IMR-90 (cell line): ENCODE measurements around the gene ITPKB. TPM values are rescaled to one million over a fixed set of nuclear protein-coding genes. Genes with fewer than 3 reads are reported as not detected.

Experiments used
- ATAC-seq: fragments of 200-7000 bp; cut with Tn5 transposase; 2 replicates; pipeline ENCODE4 v1.9.1; 2020; ENCODE audit warnings: low read depth, mild to moderate bottlenecking, moderate library complexity
- BruUV-seq: library from RNA; stranded (reverse); fragments of 400-500 nt; replicated peaks from 2 replicates; lab custom pipeline; 2021; lab: Mats Ljungman, UMichigan
- CTCF ChIA-PET: fragments of 300-600 bp; formaldehyde crosslinking; extraction: SDS; loops from one replicate; lab custom pipeline; 2021; ENCODE audit warnings: antibody characterized with exemption; lab: Yijun Ruan, JAX
- POLR2A ChIA-PET: fragments of 300-600 bp; sonication (Branson Sonifier 250); formaldehyde crosslinking; loops from one replicate; lab custom pipeline; 2022; ENCODE audit warnings: antibody characterized with exemption; ENCODE audit not compliant: unreplicated experiment; lab: Charles Lee
- DNase-seq: peaks from one replicate; pipeline ENCODE4 v3.0.0; 2013
- H2AFZ ChIP-seq: replicated peaks from 2 replicates; pipeline ENCODE3; 2013; ENCODE audit warnings: low read length, mild to moderate bottlenecking; ENCODE audit not compliant: poor library complexity
- H2AK5ac ChIP-seq: 2 replicates; pipeline ENCODE4 v1.6.1; 2013; ENCODE audit warnings: low read depth, low read length, inconsistent platforms
- H2AK9ac ChIP-seq: replicated peaks from 2 replicates; pipeline ENCODE3; 2013; ENCODE audit warnings: mild to moderate bottlenecking, low read depth, low read length, moderate library complexity; ENCODE audit not compliant: poor library complexity
- H2BK120ac ChIP-seq: 2 replicates; pipeline ENCODE4 v1.6.1; 2013; ENCODE audit warnings: low read depth, low read length, inconsistent platforms
- H2BK15ac ChIP-seq: 3 replicates; pipeline ENCODE4 v1.6.1; 2013; ENCODE audit warnings: low read depth, low read length, inconsistent platforms
- H2BK20ac ChIP-seq: 2 replicates; pipeline ENCODE4 v1.6.1; 2013; ENCODE audit warnings: low read depth, mild to moderate bottlenecking, inconsistent platforms, low read length, moderate library complexity
- H2BK5ac ChIP-seq: 2 replicates; pipeline ENCODE4 v1.6.1; 2013; ENCODE audit warnings: mild to moderate bottlenecking, low read depth, low read length, inconsistent platforms; ENCODE audit not compliant: poor library complexity, severe bottlenecking
- H3K14ac ChIP-seq: replicated peaks from 2 replicates; pipeline ENCODE4 v1.6.1; 2013; ENCODE audit warnings: low read depth, low read length, inconsistent platforms
- H3K18ac ChIP-seq: 2 replicates; pipeline ENCODE4 v1.6.1; 2013; ENCODE audit warnings: low read depth, low read length, control low read depth
- H3K23ac ChIP-seq: 2 replicates; pipeline ENCODE4 v1.6.1; 2013; ENCODE audit warnings: low read depth, low read length, inconsistent platforms
- H3K27ac ChIP-seq: 2 replicates; pipeline ENCODE4 v1.5.1; 2013; ENCODE audit warnings: mild to moderate bottlenecking, control low read depth, low read length; ENCODE audit not compliant: insufficient read depth
- H3K27me3 ChIP-seq: 2 replicates; pipeline ENCODE4 v1.6.1; 2013; ENCODE audit warnings: low read length; ENCODE audit not compliant: control insufficient read depth, insufficient read depth
- H3K36me3 ChIP-seq: 2 replicates; pipeline ENCODE4 v1.6.1; 2013; ENCODE audit warnings: low read length, mixed read lengths; ENCODE audit not compliant: control insufficient read depth, insufficient read depth
- H3K4ac ChIP-seq: 2 replicates; pipeline ENCODE4 v1.6.1; 2013; ENCODE audit warnings: low read depth, low read length, inconsistent platforms
- H3K4me1 ChIP-seq: 2 replicates; pipeline ENCODE4 v1.6.1; 2013; ENCODE audit warnings: low read length, mixed read lengths; ENCODE audit not compliant: control insufficient read depth, insufficient read depth
- H3K4me2 ChIP-seq: 2 replicates; pipeline ENCODE4 v1.6.1; 2013; ENCODE audit warnings: low read depth, mild to moderate bottlenecking, control low read depth, low read length, moderate library complexity
- H3K4me3 ChIP-seq: 2 replicates; pipeline ENCODE4 v1.5.1; 2013; ENCODE audit warnings: low read depth, mild to moderate bottlenecking, control low read depth, low read length, moderate library complexity; ENCODE audit not compliant: insufficient read depth
- H3K56ac ChIP-seq: 2 replicates; pipeline ENCODE4 v1.6.1; 2013; ENCODE audit warnings: low read length, inconsistent platforms; ENCODE audit not compliant: insufficient read depth; ENCODE audit errors: extremely low read depth
- H3K79me1 ChIP-seq, 2 experiments: 2 replicates each; pipeline ENCODE4 v1.6.1; 2013; ENCODE audit warnings: low read length in 2 of 2, inconsistent platforms in 1 of 2, low read depth in 1 of 2
- H3K9ac ChIP-seq: 2 replicates; pipeline ENCODE4 v1.6.1; 2013; ENCODE audit warnings: low read depth, low read length, control low read depth
- H3K9me1 ChIP-seq: 2 replicates; pipeline ENCODE4 v1.6.1; 2013; ENCODE audit warnings: low read length, inconsistent platforms; ENCODE audit not compliant: insufficient read depth
- H3K9me3 ChIP-seq: 2 replicates; pipeline ENCODE4 v1.6.1; 2013; ENCODE audit warnings: low read length; ENCODE audit not compliant: control insufficient read depth, insufficient read depth
- H4K20me1 ChIP-seq: 2 replicates; pipeline ENCODE4 v1.6.1; 2013; ENCODE audit warnings: low read length, inconsistent platforms; ENCODE audit not compliant: insufficient read depth
- H4K5ac ChIP-seq: 2 replicates; pipeline ENCODE4 v1.6.1; 2013; ENCODE audit warnings: mild to moderate bottlenecking, low read depth, low read length, control low read depth
- H4K8ac ChIP-seq, 2 experiments: 2 replicates each; pipeline ENCODE4 v1.6.1; 2013; ENCODE audit warnings: low read depth in 2 of 2, low read length in 2 of 2, control low read depth in 1 of 2, inconsistent platforms in 1 of 2
- H4K91ac ChIP-seq: 2 replicates; pipeline ENCODE4 v1.6.1; 2013; ENCODE audit warnings: low read depth, low read length, inconsistent platforms; ENCODE audit not compliant: insufficient read depth
- CTCF ChIP-seq: conservative IDR thresholded peaks from 2 replicates; pipeline ENCODE4 v1.5.1; 2012; ENCODE audit warnings: mild to moderate bottlenecking, low read depth, low read length, improper control_type of control experiment
- MXI1 ChIP-seq: IDR thresholded peaks from 2 replicates; pipeline ENCODE4 v1.6.1; 2012; ENCODE audit warnings: low read depth, mild to moderate bottlenecking, low read length, moderate library complexity, borderline replicate concordance
- RAD21 ChIP-seq: IDR thresholded peaks from 2 replicates; pipeline ENCODE4 v1.6.1; 2012; ENCODE audit warnings: low read length, improper control_type of control experiment
- RFX5 ChIP-seq: IDR thresholded peaks from 2 replicates; pipeline ENCODE4 v1.8.0; 2012; ENCODE audit warnings: low read depth, mild to moderate bottlenecking, low read length, moderate library complexity
- SMC3 ChIP-seq: fragments of 150-350 bp; IDR thresholded peaks from 2 replicates; pipeline ENCODE4 v1.6.1; 2016; ENCODE audit warnings: low read depth, mild to moderate bottlenecking, antibody characterized with exemption, low read length, moderate library complexity
- USF2 ChIP-seq: fragments of 150-350 bp; IDR thresholded peaks from 2 replicates; pipeline ENCODE4 v1.6.1; 2017; ENCODE audit warnings: mild to moderate bottlenecking, antibody characterized with exemption, low read length, low read depth
- WGBS, 2 experiments: methylation state at CpG; one replicate each; pipeline versions ENCODE4 v1.1.5 to v1.1.7; 2013; ENCODE audit warnings: missing lambda C conversion rate in 2 of 2; ENCODE audit not compliant: insufficient read length in 1 of 2; ENCODE audit errors: extremely low coverage in 2 of 2; 5-methylcytosine and 5-hydroxymethylcytosine counted together
- dilution Hi-C: fragments of 300-500 bp; cut with HindIII; formaldehyde crosslinking; loops from one replicate; pipeline ENCODE4 v1.14.3; 2018; ENCODE audit warnings: low sequenced_read_pairs; ENCODE audit not compliant: unreplicated experiment
- in situ Hi-C: fragments of 300-500 bp; cut with MboI; formaldehyde crosslinking; loops from 3 replicates; pipeline ENCODE4 v1.14.3; 2019; ENCODE audit warnings: low sequenced_read_pairs, inconsistent platforms, mixed read lengths
- intact Hi-C: fragments of 100-400 bp; cut with micrococcal nuclease; formaldehyde crosslinking; loops from 2 replicates; pipeline ENCODE4 v1.10.0; 2022
- polyA plus RNA-seq, 3 experiments: library from polyadenylated mRNA; depleted of rRNA; stranded (reverse); fragments of >200 nt; gene quantifications; 2 replicates each; pipeline ENCODE4 v1.2.3, GENCODE V29; 2012; ENCODE audit warnings: low replicate concordance in 1 of 3
- total RNA-seq: library from RNA; depleted of rRNA; stranded (reverse); fragments of >200 nt; gene quantifications from 2 replicates; pipeline ENCODE4 v1.2.3, GENCODE V29; 2012

Gene ITPKB
- total and polyA plus RNA-seq, 2 of the 4 experiments (the other 2 are of a cell fraction) = 0.72 to 1.4 TPM

- H3K27me3 ChIP-seq = no peaks in the 10 kb centered on the region; the same call in 1 of the 2 replicates
- H3K4me3 ChIP-seq = no peak overlapping the region
- H3K4ac ChIP-seq = no peak overlapping the region
- H4K5ac ChIP-seq = no peak overlapping the region
- no peak overlapping the region for H3K4me2 ChIP-seq
- H3K9me1 ChIP-seq = no peaks in the 10 kb centered on the region
- H2AFZ ChIP-seq = peak overlapping the region; percentile 59
- H3K79me1 ChIP-seq = no peaks in the 10 kb centered on the region
- no peak overlapping the region for H2BK20ac ChIP-seq
- dilution Hi-C loops = no loop called here
- no peak overlapping the region for H4K91ac ChIP-seq
- H4K20me1 ChIP-seq = no peaks in the 10 kb centered on the region
- DNase-seq (peak; percentile 59), ATAC-seq (peak; percentile 95)
- no peak overlapping the region for H4K8ac ChIP-seq
- no peak overlapping the region for H3K27ac ChIP-seq
- WGBS, 2 experiments = no CpG with 5 or more reads among the region's 6 CpGs
- no peak overlapping the region for H3K56ac ChIP-seq
- H2BK5ac ChIP-seq = no peak overlapping the region
- POLR2A ChIA-PET = no interaction called here
- no peak overlapping the region for H3K14ac ChIP-seq
- no peaks in the 10 kb centered on the region; the same call in 1 of the 2 replicates for H3K36me3 ChIP-seq
- CTCF ChIA-PET = interaction anchor here (2.8 kb wide), 1 partner anchor 195 kb away, joined by 10 read pairs; no protein-coding TSS in a partner anchor
- in situ Hi-C loops = loop anchor here (10.0 kb wide), 2 partner anchors 101 to 801 kb away; partner anchors contain the start of gene ITPKB
- no peak overlapping the region for H3K23ac ChIP-seq
- H2AK5ac ChIP-seq = no peak overlapping the region
- H2AK9ac ChIP-seq = peak overlapping the region; percentile 84
- BruUV-seq = no TSS peak
- no peak overlapping the region for H2BK15ac ChIP-seq
- TF ChIP-seq MXI1 = no peak
- peak; percentile 97 for TF ChIP-seq RAD21
- TF ChIP-seq USF2 = no peak
- TF ChIP-seq SMC3 = peak; percentile 98
- no peak for TF ChIP-seq RFX5
- TF ChIP-seq CTCF = peak; percentile 91
- no peaks in the 10 kb centered on the region for H3K4me1 ChIP-seq
- H2BK120ac ChIP-seq = no peak overlapping the region
- intact Hi-C loops = loop anchor here (1.0 to 2.0 kb wide), 3 partner anchors 69 to 194 kb away; partner anchors contain the start of gene ITPKB
- H3K18ac ChIP-seq = no peak overlapping the region
- no peak overlapping the region for H3K9ac ChIP-seq
- H3K9me3 ChIP-seq = no peaks in the 10 kb centered on the region
These were observed 104.9 kb downstream of the ITPKB start for GRCh38 chr1:226634166-226634588.
